Measurements from ENCODE around the gene ACVR2B. TPM values are rescaled to one million over a fixed set of nuclear protein-coding genes. Genes with fewer than 3 reads are reported as not detected.

The ACVR2B gene
- polyA plus RNA-seq, 4 donors, result 13.2 to 21.3 (median 16.0) TPM

- no peak for DNase-seq (ENCODE audit: low read depth in 4 of 4, low spot score in 2 of 4)
Observed at GRCh38 chr3:38522002-38522401, 68.3 kb downstream of the ACVR2B start.

- no peak for DNase-seq (ENCODE audit: low read depth in 4 of 4, low spot score in 2 of 4)
Observed at GRCh38 chr3:38524141-38524739, 70.5 kb downstream of the ACVR2B start.

- no peak for DNase-seq (ENCODE audit: low read depth in 4 of 4, low spot score in 2 of 4)
Observed at GRCh38 chr3:38526792-38527191, 73.1 kb downstream of the ACVR2B start.

GRCh38 chr3:38528457-38528856 lies 74.8 kb downstream of the ACVR2B start:
- DNase-seq (ENCODE audit: low read depth in 4 of 4, low spot score in 2 of 4), result no peak

- DNase-seq (ENCODE audit: low read depth in 4 of 4, low spot score in 2 of 4), result no peak
Observed at GRCh38 chr3:38532529-38532928, 78.8 kb downstream of the ACVR2B start.

GRCh38 chr3:38533285-38533976 lies 79.7 kb downstream of the ACVR2B start:
- no peak for DNase-seq (ENCODE audit: low read depth in 4 of 4, low spot score in 2 of 4)

GRCh38 chr3:38534180-38534579 lies 80.5 kb downstream of the ACVR2B start:
- DNase-seq (ENCODE audit: low read depth in 4 of 4, low spot score in 2 of 4), result no peak

GRCh38 chr3:38534604-38535003 lies 80.9 kb downstream of the ACVR2B start:
- no peak for DNase-seq (ENCODE audit: low read depth in 4 of 4, low spot score in 2 of 4)

GRCh38 chr3:38536671-38537070 lies 83.0 kb downstream of the ACVR2B start:
- no peak for DNase-seq (ENCODE audit: low read depth in 4 of 4, low spot score in 2 of 4)

GRCh38 chr3:38538773-38539353 lies 85.2 kb downstream of the ACVR2B start:
- no peak for DNase-seq (ENCODE audit: low read depth in 4 of 4, low spot score in 2 of 4)

GRCh38 chr3:38541806-38542205 lies 88.1 kb downstream of the ACVR2B start:
- DNase-seq (ENCODE audit: low read depth in 4 of 4, low spot score in 2 of 4), result no peak

Other genes starting within 250 kb of the ACVR2B start
- 1 to 10 TPM; 1.5 to 5.0 (median 3.4) TPM for gene SLC22A13, start 188.1 kb upstream of the ACVR2B start, polyA plus RNA-seq (ENCODE audit: insufficient read length in 4 of 4)
- under 1 TPM; 0.21 to 0.99 (median 0.64) TPM for gene SLC22A14, start 171.6 kb upstream of the ACVR2B start, polyA plus RNA-seq (ENCODE audit: insufficient read length in 4 of 4)
- 10 to 100 TPM in 2 of 4 donors, 1 to 10 TPM in 2; 7.2 to 14.4 (median 11.3) TPM for gene XYLB, start 107.1 kb upstream of the ACVR2B start, polyA plus RNA-seq (ENCODE audit: insufficient read length in 4 of 4)
- gene EXOG, start 42.5 kb downstream of the ACVR2B start, polyA plus RNA-seq (ENCODE audit: insufficient read length in 4 of 4), result 10 to 100 TPM; 11.4 to 22.4 (median 15.8) TPM
- gene SCN5A, start 195.8 kb downstream of the ACVR2B start, polyA plus RNA-seq (ENCODE audit: insufficient read length in 4 of 4), result 1 to 10 TPM in 3 of 4 donors, under 1 TPM in 1; 0.95 to 2.1 (median 1.1) TPM

Measured in left renal cortex interstitium (tissue), 4 donors.